H1 (cell line): ENCODE results near the gene TMEM130. TPM values are rescaled to one million over a fixed set of nuclear protein-coding genes. Genes with fewer than 3 reads are reported as not detected.
A peak's percentile ranks its signal among the peaks of the same experiment; 100 is the strongest.

Source experiments
- CBX8 ChIP-seq: fragments of 300-800, 300-1000 bp; sonication (generic); IDR thresholded peaks from 2 replicates; pipeline ENCODE4 v1.7.1; 2016; ENCODE audit warnings: low read depth, low read length, borderline replicate concordance
- CHD7 ChIP-seq: fragments of 300-600 bp; sonication (generic); IDR thresholded peaks from 2 replicates; pipeline ENCODE4 v1.7.1; 2012; ENCODE audit warnings: low read length, moderate library complexity, mild to moderate bottlenecking, inconsistent platforms; ENCODE audit not compliant: insufficient replicate concordance
- E2F6 ChIP-seq: IDR thresholded peaks from 2 replicates; pipeline ENCODE4 v1.6.1; 2012; ENCODE audit warnings: inconsistent platforms
- FOSL1 ChIP-seq: IDR thresholded peaks from 2 replicates; pipeline ENCODE4 v1.6.1; 2011; ENCODE audit warnings: mild to moderate bottlenecking, low read depth, low read length, moderate library complexity; ENCODE audit not compliant: insufficient read depth
- JUND ChIP-seq: IDR thresholded peaks from 2 replicates; pipeline ENCODE4 v1.6.1; 2011; ENCODE audit warnings: mild to moderate bottlenecking, improper control_type of control experiment, low read length
- KDM1A ChIP-seq: fragments of 200-600, 300-600 bp; sonication (generic); IDR thresholded peaks from 2 replicates; pipeline ENCODE4 v1.7.1; 2016; ENCODE audit warnings: mild to moderate bottlenecking, low read length, borderline replicate concordance
- NANOG ChIP-seq: IDR thresholded peaks from 2 replicates; pipeline ENCODE4 v1.6.1; 2011; ENCODE audit warnings: low read length, low read depth, mild to moderate bottlenecking, inconsistent platforms; ENCODE audit not compliant: insufficient read depth, poor library complexity, severe bottlenecking
- TAF7 ChIP-seq: optimal IDR thresholded peaks from 2 replicates; pipeline ENCODE3; 2011; ENCODE audit warnings: low read depth, mild to moderate bottlenecking, inconsistent platforms, low read length, moderate library complexity, borderline replicate concordance
- polyA plus RNA-seq, 7 experiments: library from polyadenylated mRNA; depleted of rRNA in 3 of 7; stranded (reverse) in 5 of 7; unstranded in 2 of 7; fragments of >200 nt in 5 of 7; fragments of 200-250 nt in 2 of 7; gene quantifications; 1 replicate in 5 of 7; 2 replicates in 1 of 7; 4 replicates in 1 of 7; pipeline versions ENCODE4 v1.2.1 to v1.2.3, GENCODE V29; 2011 to 2013; ENCODE audit warnings: missing spikeins in 2 of 7, mixed read lengths in 2 of 7
- total RNA-seq: library from RNA; stranded (reverse); fragmentation: NEBNext Ultra II Directional; extraction: Animal tissue kit (Norgen Biotek cat#: 25700); gene quantifications from 2 replicates; pipeline ENCODE4 v1.2.1, GENCODE V29; 2021

The TMEM130 gene
- total and polyA plus RNA-seq, 2 of the 8 experiments (the other 6 are each of a cell fraction or from before 2014, with no cell fraction given), result 2.9 to 6.6 TPM

DNA sequence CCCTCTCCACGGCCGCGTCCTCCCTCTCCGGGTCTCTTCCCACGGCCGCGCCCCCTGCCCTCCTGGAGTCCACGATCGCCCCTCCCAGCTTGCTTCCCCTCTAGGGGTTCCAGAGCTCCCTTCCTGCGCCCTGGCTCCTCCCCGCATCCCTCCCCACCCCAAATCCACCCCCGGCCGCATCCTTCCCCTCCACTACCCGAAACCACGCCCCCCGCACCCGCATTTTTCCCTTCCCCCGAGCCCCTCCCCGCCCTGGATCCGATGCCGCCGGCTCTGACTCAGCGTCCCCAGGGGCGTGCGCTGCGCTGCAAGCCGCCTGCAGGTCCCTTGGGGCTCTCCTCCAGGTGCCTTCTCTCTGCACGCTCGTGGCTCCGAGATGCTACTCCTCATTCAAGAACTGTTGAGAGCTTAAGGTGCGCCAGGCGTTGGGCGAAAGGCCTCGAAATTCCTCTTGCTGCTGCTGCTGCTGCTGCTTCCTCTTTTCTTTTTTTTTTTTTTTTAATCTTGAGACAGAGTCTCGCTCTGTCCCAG is 372 bp upstream of the TMEM130 start (continued):
- TF ChIP-seq TAF7, result no peak
- TF ChIP-seq FOSL1, result no peak
- no peak for TF ChIP-seq CBX8
- no peak for TF ChIP-seq E2F6
- no peak for TF ChIP-seq KDM1A
- 0 out of 2 replicates have a peak, but pooled peaks have one; percentile 18 for TF ChIP-seq JUND
- TF ChIP-seq CHD7, result no peak
- TF ChIP-seq NANOG, result no peak
